Activated T-cell treated with anti-CD3 and anti-CD28 coated beads for 1 hour (primary cell): Measurements from ENCODE around the gene SPATA33.

ENCODE experiments used
- DNase-seq: peaks from one replicate; pipeline ENCODE4 v3.0.0-alpha.2; 2020; ENCODE audit warnings: low read depth

Gene SPATA33

GRCh38 chr16:89709716-89710432 is 52.2 kb downstream of the SPATA33 start:
- no peak for DNase-seq

DNA sequence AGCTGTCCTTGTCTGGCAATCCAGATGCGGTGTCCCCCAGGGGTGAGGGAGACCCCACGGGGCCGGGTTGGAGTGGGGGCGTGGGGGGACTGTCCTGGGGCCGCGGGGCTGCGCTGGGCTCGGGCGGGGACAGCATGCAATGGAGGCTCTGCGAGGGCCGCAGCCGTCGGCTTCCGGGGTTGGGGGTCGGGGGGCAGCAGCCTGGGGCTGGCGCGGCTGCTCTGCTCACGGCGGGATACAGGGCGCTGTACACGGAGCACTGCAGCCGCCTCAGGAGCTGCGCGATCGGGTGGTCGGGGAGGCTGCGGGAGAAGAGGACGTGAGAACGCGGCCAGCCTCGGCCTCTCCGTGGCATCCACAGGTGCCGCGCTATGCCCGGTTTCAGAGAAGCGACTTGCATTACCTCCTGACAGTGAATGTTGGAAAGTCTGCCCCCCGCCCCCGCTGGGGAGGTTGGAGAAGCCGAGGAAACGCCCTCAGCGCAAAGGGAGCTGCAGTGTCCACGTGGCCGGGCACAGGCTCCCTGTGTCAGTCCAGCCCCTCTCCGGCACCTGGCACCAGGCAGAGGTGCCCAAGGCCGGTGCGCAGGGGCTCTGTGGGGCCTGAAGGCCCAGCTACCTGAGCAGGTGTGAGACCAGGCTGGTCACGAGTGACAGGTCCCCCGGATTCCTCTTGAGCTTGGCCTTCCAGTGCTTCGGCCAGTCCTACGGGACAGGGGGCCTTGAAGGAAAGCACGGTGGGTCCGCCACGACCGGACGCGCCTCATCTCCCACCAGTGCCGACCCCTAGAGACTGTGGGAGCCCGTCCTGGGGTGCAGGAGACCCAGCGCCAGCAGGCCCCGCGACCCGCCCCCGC is 53.3 kb downstream of the SPATA33 start:
- no peak for DNase-seq

GRCh38 chr16:89711601-89712273 is 54.1 kb downstream of the SPATA33 start:
- DNase-seq = peak; percentile 70

GRCh38 chr16:89712274-89712781 is 54.7 kb downstream of the SPATA33 start:
- DNase-seq = no peak

DNA sequence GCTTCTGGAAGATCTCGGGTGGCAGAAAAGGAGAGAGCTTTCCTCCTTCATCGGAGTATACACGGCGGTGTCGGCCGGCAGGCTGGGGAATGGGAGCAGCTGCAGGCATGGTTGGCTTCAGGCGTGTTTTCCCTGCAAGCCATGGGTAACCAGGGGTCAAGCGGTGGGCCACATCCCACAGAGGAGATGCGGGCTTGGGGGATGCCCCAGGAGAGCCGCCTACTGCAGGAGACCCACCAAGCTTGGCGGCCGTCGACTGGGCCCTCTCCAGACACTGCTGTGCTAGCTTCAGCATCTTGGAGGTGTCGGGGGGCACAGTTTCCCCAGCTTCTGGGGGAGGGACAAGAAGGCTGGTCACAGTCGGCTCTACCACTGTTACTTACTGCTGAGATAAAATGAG is 58.9 kb downstream of the SPATA33 start:
- DNase-seq = no peak

- no peak for DNase-seq
Measured at GRCh38 chr16:89716916-89717687, 59.5 kb downstream of the SPATA33 start.

GRCh38 chr16:89717688-89718505 is 60.3 kb downstream of the SPATA33 start:
- DNase-seq = no peak
